ENCODE measurements around the gene P2RY8. TPM values are rescaled to one million over a fixed set of nuclear protein-coding genes. Genes with fewer than 3 reads are reported as not detected.

The P2RY8 gene
- total RNA-seq, 3 donors from 2014 or later, result 0.87 to 2.0 (median 2.0) TPM

DNA sequence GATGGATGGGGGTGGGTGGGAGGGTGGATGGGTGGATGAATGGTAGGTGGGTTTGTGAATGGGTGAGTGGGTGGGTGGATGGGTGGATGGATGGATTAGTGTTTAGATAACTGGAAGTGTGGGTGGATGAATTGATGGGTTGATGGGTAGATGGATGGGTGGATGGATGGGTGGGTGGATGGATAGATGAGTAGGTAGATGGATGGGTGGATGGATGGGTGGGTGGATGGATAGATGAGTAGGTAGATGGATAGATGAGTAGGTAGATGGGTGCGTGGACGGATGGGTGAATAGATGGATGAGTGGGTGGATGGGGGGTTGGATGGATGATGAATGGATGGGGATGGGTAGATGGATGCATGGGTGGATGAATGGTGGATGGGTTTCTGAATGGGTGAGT is 64.0 kb downstream of the P2RY8 start:
- intact Hi-C loops (cut with DNase I, micrococcal nuclease), result no loop called here
- TF ChIP-seq, protein P1, sequence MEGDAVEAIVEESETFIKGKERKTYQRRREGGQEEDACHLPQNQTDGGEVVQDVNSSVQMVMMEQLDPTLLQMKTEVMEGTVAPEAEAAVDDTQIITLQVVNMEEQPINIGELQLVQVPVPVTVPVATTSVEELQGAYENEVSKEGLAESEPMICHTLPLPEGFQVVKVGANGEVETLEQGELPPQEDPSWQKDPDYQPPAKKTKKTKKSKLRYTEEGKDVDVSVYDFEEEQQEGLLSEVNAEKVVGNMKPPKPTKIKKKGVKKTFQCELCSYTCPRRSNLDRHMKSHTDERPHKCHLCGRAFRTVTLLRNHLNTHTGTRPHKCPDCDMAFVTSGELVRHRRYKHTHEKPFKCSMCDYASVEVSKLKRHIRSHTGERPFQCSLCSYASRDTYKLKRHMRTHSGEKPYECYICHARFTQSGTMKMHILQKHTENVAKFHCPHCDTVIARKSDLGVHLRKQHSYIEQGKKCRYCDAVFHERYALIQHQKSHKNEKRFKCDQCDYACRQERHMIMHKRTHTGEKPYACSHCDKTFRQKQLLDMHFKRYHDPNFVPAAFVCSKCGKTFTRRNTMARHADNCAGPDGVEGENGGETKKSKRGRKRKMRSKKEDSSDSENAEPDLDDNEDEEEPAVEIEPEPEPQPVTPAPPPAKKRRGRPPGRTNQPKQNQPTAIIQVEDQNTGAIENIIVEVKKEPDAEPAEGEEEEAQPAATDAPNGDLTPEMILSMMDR (IDR thresholded peaks at IDR 0.05), result no peak
- Histone ChIP-seq H3K36me3 (ENCODE audit: low read depth) (no peaks in the 10 kb centered on the region), H3K9me3 (no peaks in the 10 kb centered on the region), H3K4me3 (no peak overlapping the region), H3K4me1 (ENCODE audit: low read depth) (no peaks in the 10 kb centered on the region)
- no peak for ATAC-seq
- no peak for DNase-seq

DNA sequence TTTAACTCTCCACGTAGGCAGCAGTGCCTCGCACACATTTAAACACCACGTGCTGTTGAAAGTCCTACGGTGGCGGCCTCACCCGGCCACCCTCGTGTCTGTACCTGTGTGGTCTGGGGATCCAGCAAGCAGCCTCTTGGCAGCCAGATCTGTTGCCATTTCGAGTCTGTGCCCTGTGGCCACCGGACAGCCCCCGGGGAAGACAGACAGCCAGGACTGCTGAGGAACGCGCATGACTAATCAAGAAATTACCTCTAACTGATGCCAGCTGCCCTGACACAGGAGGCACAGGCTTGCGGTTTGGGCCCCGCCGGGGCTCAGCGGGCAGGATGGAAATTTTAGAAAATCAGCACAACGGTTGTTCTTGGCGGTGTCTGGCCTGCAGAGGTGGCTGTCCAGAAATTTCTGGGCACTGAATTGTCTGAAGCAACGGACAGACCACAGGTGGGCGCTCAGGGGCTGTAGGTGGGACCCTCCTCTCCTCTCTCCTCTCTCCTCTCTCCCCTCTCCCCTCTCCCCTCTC is 68.7 kb downstream of the P2RY8 start:
- H3K36me3 ChIP-seq (ENCODE audit: low read depth), result no peaks in the 10 kb centered on the region
- peak in 2 of 3 donors; percentile 34 to 80 for DNase-seq
- no peaks in the 10 kb centered on the region for H3K9me3 ChIP-seq
- ATAC-seq, result peak; percentile 68
- H3K4me1 ChIP-seq (ENCODE audit: low read depth), result no peaks in the 10 kb centered on the region
- intact Hi-C loops (cut with DNase I, micrococcal nuclease), result loop anchor here in 1 of 2 donors (10.0 kb wide), 1 partner anchor 106 kb away; no protein-coding TSS in a partner anchor
- TF ChIP-seq, protein P1 (IDR thresholded peaks at IDR 0.05), result no peak
- no peak overlapping the region for H3K4me3 ChIP-seq

DNA sequence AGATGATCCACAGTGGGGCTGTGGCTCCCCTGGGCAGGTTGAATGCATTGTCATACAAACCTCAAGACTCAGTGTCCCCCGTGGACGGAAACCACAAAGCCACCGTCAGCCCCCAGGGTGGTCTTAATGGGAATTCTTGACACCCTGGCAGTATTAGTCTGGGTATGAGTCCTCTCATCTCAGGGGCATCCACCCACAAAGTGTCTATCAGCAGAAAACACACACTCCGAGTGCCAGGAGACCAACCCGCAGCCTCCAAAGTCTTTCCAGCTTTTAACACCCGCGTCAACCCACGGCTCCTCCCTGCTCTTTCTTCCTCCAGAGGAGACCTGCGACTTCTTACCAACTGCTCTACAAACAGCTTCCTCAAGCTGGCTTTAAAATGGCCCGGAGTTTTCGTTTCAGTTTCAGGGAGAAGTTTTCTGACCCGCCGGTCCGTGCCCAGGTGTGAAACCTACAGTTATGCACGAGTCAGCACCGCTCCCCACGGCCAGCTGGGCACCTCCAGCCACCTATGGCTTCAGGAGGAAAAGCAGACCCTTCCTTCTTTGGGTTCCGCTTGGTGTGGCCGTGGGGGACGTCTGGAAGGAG is 69.9 kb downstream of the P2RY8 start:
- peak in 2 of 3 donors; percentile 42 to 75 for DNase-seq
- intact Hi-C loops (cut with DNase I, micrococcal nuclease), result loop anchor here in 1 of 2 donors (10.0 kb wide), 1 partner anchor 108 kb away; no protein-coding TSS in a partner anchor
- TF ChIP-seq, protein P1 (IDR thresholded peaks at IDR 0.05), result no peak
- H3K36me3 ChIP-seq (ENCODE audit: low read depth), result no peaks in the 10 kb centered on the region
- ATAC-seq, result peak; percentile 61
- no peaks in the 10 kb centered on the region for H3K9me3 ChIP-seq
- no peak overlapping the region for H3K4me3 ChIP-seq
- no peaks in the 10 kb centered on the region for H3K4me1 ChIP-seq (ENCODE audit: low read depth)

DNA sequence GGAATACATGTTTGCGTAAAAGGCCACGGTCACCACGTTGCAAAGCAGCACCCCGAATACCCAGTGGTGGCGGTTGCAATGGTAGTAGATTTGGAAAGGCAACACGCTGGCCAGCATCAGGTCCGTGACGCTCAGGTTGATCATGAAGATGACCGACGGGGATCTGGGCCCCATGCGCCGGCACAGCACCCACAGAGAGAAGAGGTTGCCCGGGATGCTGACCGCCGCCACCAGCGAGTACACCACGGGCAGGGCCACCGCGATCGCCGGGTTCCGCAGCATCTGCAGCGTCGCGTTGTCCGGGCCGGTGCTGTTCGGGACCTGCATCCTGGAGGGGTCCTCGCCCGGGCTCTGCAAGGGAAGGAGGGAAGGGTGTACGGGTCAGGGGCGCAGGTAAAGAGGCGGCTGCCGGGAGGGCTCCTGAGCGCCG is 70.7 kb downstream of the P2RY8 start:
- DNase-seq (peak in 2 of 3 donors; percentile 0 to 55), ATAC-seq (no peak)
- Histone ChIP-seq H3K36me3 (ENCODE audit: low read depth) (no peaks in the 10 kb centered on the region), H3K4me1 (ENCODE audit: low read depth) (no peaks in the 10 kb centered on the region), H3K4me3 (no peak overlapping the region), H3K9me3 (no peaks in the 10 kb centered on the region)
- TF ChIP-seq, protein P1 (IDR thresholded peaks at IDR 0.05), result no peak
- intact Hi-C loops (cut with DNase I, micrococcal nuclease), result loop anchor here in 1 of 2 donors (10.0 kb wide), 1 partner anchor 109 kb away; no protein-coding TSS in a partner anchor

DNA sequence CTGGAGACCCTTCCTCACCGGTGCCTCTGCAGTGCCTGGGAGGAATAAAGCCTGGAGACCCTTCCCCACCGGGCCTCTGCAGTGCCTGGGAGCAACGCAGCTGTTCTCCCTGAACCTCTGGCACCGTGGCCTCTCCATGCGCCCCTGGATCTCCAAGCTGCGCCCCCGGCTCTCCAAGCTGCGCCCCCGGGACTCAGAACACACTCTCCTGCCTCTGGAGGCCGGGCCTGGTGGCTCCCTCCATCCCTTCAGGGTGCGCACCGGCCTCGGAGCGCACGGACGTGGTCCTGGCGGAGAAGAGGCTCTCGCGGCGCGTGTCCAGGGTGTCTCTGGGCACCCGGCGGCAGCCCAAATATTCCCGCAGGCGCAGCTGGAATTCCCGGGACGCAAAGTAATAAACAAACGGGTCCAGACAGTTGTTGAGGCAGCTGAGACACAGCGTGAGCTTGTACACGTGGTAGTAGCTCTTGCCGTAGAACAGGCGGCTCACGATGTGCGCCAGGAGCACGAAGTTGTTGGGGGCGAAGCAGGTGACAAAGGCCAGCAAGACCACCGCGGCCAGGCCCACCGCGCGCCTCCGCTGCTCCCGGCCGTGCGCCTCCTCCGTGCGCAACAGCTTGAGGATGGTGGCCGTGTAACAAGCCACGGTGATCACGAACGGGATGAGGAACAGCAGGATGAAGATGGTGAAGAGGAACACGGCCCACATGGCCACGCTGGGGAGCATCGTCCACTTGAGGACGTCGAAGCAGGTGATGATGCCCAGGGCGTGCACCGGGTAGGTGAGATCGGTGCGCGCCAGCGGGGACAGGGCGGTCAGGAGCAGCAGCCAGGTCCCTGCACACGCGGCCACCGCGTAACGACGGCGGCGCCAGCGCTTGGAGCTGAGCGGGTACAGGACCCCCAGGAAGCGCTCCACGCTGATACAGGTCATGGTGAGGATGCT is 71.4 kb downstream of the P2RY8 start:
- ATAC-seq, result no peak
- intact Hi-C loops (cut with DNase I, micrococcal nuclease), result loop anchor here in 1 of 2 donors (10.0 kb wide), 1 partner anchor 109 kb away; no protein-coding TSS in a partner anchor

More for the DNA sequence above, 71.4 kb downstream of the P2RY8 start:
- H3K36me3 ChIP-seq (ENCODE audit: low read depth), result no peaks in the 10 kb centered on the region
- no peaks in the 10 kb centered on the region for H3K4me1 ChIP-seq (ENCODE audit: low read depth)
- H3K4me3 ChIP-seq, result no peak overlapping the region
- no peaks in the 10 kb centered on the region for H3K9me3 ChIP-seq
- peak in 2 of 3 donors; percentile 1 to 51 for DNase-seq
- TF ChIP-seq, protein P1 (IDR thresholded peaks at IDR 0.05), result no peak

All from mucosa of descending colon (tissue), 3 donors.